ENCODE measurements around the gene CDC16.

DNA sequence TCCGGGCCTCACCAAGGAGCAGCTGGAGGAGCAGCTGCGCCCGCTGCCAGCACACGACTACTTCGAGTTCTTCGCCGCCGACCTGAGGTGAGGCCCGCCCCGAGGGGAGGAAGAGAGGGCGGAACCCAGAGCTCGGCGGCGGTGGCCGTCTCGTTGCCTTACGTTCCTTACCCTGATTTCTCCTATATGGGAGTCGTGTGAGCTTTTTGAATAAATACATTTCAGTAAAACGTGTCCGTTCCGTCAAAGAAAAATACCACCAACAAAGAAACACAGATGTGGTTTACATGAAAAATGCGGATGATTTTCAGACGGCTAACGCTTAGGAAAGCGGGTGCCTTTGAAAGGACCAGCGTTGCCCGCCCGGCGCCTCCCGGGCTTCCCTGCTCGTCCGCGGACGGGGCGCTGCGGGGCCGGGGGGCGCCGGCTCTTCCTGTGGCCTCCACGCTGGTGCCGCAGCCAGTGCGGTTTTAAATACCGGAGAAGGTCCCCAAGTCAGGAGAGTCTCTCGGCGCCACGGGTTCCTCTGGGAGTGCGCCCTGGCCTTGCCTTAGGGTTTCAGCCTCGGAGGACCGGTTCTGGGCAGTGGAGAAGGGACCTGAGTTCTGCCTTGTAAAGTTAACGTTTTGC lies 47.5 kb downstream of the CDC16 start:
- TF ChIP-seq, protein P1, sequence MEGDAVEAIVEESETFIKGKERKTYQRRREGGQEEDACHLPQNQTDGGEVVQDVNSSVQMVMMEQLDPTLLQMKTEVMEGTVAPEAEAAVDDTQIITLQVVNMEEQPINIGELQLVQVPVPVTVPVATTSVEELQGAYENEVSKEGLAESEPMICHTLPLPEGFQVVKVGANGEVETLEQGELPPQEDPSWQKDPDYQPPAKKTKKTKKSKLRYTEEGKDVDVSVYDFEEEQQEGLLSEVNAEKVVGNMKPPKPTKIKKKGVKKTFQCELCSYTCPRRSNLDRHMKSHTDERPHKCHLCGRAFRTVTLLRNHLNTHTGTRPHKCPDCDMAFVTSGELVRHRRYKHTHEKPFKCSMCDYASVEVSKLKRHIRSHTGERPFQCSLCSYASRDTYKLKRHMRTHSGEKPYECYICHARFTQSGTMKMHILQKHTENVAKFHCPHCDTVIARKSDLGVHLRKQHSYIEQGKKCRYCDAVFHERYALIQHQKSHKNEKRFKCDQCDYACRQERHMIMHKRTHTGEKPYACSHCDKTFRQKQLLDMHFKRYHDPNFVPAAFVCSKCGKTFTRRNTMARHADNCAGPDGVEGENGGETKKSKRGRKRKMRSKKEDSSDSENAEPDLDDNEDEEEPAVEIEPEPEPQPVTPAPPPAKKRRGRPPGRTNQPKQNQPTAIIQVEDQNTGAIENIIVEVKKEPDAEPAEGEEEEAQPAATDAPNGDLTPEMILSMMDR (IDR thresholded peaks at IDR 0.05) = no peak
- peak; percentile 22 to 47 for TF ChIP-seq POLR2A (IDR thresholded peaks at IDR 0.05)

All from Peyer's patch (tissue), 4 donors.